KMS-11 (cell line): ENCODE measurements around the gene SERPINB6.
"Not testable (repeated sequence)": the region's sequence is repeated elsewhere in the genome, so short reads cannot be mapped to it uniquely, and the experiment has no call there.

Experiments
- H2AFZ ChIP-seq: fragments of 200-600 bp; sonication (generic); 2 replicates; pipeline ENCODE4 v1.6.1; 2016; ENCODE audit warnings: antibody characterized with exemption, mixed run types, low read depth
- H3K27ac ChIP-seq: fragments of 200-600 bp; sonication (generic); 2 replicates; pipeline ENCODE4 v1.6.1; 2016; ENCODE audit warnings: mild to moderate bottlenecking, mixed run types
- H3K27me3 ChIP-seq: fragments of 200-600 bp; sonication (generic); 2 replicates; pipeline ENCODE4 v1.6.1; 2017; ENCODE audit warnings: mild to moderate bottlenecking, low read depth, mixed run types, moderate library complexity; ENCODE audit not compliant: insufficient read depth
- H3K36me3 ChIP-seq: fragments of 200-600 bp; sonication (generic); 2 replicates; pipeline ENCODE4 v1.6.1; 2017; ENCODE audit warnings: mild to moderate bottlenecking, mixed run types; ENCODE audit not compliant: insufficient read depth
- H3K4me1 ChIP-seq: fragments of 200-600 bp; sonication (generic); 2 replicates; pipeline ENCODE4 v1.6.1; 2016; ENCODE audit warnings: mild to moderate bottlenecking, low read depth, mixed run types; ENCODE audit not compliant: poor library complexity, severe bottlenecking
- H3K4me2 ChIP-seq: fragments of 200-600 bp; sonication (generic); 2 replicates; pipeline ENCODE4 v1.7.0; 2016; ENCODE audit warnings: mild to moderate bottlenecking, mixed run types
- H3K4me3 ChIP-seq: fragments of 200-600 bp; sonication (generic); IDR thresholded peaks from 2 replicates; pipeline ENCODE4 v1.6.1; 2017; ENCODE audit warnings: low read depth, low read length, mixed read lengths; ENCODE audit not compliant: insufficient read depth
- H3K79me2 ChIP-seq: fragments of 200-600 bp; sonication (generic); 2 replicates; pipeline ENCODE4 v1.6.1; 2016; ENCODE audit warnings: low read depth, mixed run types; ENCODE audit not compliant: insufficient read depth
- H3K9ac ChIP-seq: fragments of 200-600 bp; sonication (generic); 2 replicates; pipeline ENCODE4 v1.6.1; 2016; ENCODE audit warnings: mild to moderate bottlenecking, mixed run types
- H4K20me1 ChIP-seq: fragments of 200-600 bp; sonication (generic); 2 replicates; pipeline ENCODE4 v1.6.1; 2016; ENCODE audit warnings: mild to moderate bottlenecking, mixed run types; ENCODE audit not compliant: insufficient read depth
- CTCF ChIP-seq: fragments of 200-600 bp; sonication (generic); conservative IDR thresholded peaks from 2 replicates; pipeline ENCODE4 v1.6.1; 2017; ENCODE audit warnings: low read depth, mild to moderate bottlenecking, antibody characterized with exemption, low read length, moderate library complexity, mixed read lengths

Gene SERPINB6

DNA sequence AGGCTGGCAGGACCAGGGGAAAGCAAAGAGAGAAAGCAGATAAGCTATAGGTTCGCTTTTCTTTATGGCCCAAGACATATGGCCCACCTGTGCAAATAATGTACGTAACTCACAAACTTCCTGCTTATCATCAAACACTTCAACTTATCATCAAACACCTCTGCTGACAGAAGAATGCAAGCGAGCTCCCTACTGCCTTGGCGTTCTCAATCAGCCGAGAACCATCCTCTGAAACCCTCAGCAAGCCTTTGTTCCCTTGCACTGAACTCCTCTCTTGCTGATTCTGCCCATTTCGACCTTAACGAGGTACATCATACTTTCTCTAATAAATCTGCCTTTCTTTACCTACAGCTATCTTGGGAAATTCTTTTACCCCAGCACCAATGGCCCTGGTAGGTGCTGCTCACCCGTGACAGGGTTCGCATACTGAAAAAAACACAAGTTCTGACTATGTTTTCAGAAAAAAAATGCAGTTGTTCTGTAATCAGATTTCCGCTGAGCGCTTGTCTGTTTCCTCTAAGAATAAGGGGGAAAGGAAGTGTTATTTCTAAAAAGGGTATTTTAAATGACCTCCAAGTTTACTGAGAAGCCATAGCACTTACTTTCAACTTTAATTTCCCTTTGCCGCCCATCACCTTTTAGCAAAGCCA lies 28.3 kb downstream of the SERPINB6 start:
- Histone ChIP-seq H3K79me2 (no peaks in the 10 kb centered on the region), H3K36me3 (no peaks in the 10 kb centered on the region), H3K4me2 (0 out of 2 replicates have a peak overlapping the region, but pooled peaks have one; percentile 14), H3K9ac (no peak overlapping the region), H3K4me1 (peaks cover 55% of the 10 kb centered on the region), H2AFZ (no peak overlapping the region), H3K27ac (no peak overlapping the region), H3K27me3 (peaks cover 71% of the 10 kb centered on the region), H4K20me1 (no peaks in the 10 kb centered on the region), H3K4me3 (no peak overlapping the region)
- TF ChIP-seq CTCF = no peak

DNA sequence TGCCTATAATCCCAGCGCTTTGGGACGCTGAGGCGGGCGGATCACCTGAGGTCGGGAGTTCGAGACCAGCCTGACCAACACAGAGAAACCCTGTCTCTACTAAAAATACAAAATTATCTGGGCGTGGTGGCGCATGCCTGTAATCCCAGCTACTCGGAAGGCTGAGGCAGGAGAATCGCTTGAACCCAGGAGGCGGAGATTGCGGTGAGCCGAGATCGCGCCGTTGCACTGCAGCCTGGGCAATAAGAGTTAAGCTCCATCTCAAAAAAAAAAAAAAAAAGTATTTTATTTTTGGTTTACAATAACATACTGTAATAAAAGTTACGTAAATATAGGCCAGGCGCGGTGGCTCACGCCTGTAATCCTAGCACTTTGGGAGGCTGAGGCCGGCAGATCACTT lies 29.3 kb downstream of the SERPINB6 start:
- not testable (repeated sequence) for H3K4me2 ChIP-seq, H2AFZ ChIP-seq, H3K4me3 ChIP-seq, H3K27ac ChIP-seq, H3K9ac ChIP-seq, H3K79me2 ChIP-seq, H4K20me1 ChIP-seq, H3K36me3 ChIP-seq
- Histone ChIP-seq H3K27me3 (peaks cover 71% of the 10 kb centered on the region), H3K4me1 (peaks cover 52% of the 10 kb centered on the region)

GRCh38 chr6:2940851-2941250 lies 30.5 kb downstream of the SERPINB6 start:
- Histone ChIP-seq H3K27ac (no peak overlapping the region), H3K4me3 (no peak overlapping the region), H3K4me2 (0 out of 2 replicates have a peak overlapping the region, but pooled peaks have one; percentile 22), H3K9ac (no peak overlapping the region), H3K4me1 (peaks cover 52% of the 10 kb centered on the region), H3K79me2 (no peaks in the 10 kb centered on the region), H3K27me3 (peaks cover 69% of the 10 kb centered on the region), H2AFZ (no peak overlapping the region), H4K20me1 (no peaks in the 10 kb centered on the region), H3K36me3 (no peaks in the 10 kb centered on the region)
- no peak for TF ChIP-seq CTCF

DNA sequence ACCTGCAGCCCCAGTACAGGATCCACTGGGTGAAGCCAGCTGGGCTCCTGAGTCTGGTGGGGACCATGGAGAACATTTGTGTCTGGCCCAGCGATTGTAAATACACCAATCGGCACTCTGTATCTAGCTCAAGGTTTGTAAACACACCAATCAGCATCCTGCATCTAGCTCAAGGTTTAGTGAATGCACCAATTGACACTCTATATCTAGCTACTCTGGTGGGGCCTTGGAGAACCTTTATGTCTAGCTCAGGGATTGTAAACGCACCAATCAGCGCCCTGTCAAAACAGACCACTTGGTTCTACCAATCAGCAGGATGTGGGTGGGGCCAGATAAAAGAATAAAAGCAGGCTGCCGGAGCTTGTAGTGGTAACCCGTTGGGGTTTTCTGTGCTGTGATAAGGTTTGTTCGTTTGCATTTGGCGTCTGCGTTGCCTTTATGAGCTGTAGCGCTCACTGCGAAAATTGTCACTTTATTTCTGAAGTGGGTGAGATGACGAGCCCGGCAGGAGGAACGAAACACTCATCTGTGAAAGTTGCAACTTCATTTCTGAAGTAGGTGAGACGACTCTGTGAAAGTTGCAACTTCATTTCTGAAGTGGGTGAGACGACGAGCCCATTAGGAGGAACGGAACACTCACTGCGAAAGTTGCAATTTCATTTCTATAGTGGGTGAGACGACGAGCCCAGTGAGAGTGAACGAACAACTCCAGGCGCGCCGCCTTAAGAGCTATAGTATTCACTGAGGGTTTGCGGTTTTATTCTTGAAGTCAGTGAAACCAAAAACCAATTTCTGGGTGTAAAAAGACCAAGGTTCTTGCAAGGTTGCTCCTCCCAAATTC lies 31.1 kb downstream of the SERPINB6 start:
- no peak overlapping the region for H3K9ac ChIP-seq
- H4K20me1 ChIP-seq = no peaks in the 10 kb centered on the region
- H3K79me2 ChIP-seq = no peaks in the 10 kb centered on the region
- peaks cover 65% of the 10 kb centered on the region for H3K27me3 ChIP-seq
- peaks cover 52% of the 10 kb centered on the region for H3K4me1 ChIP-seq
- H2AFZ ChIP-seq = no peak overlapping the region
- H3K36me3 ChIP-seq = no peaks in the 10 kb centered on the region
- no peak overlapping the region for H3K4me3 ChIP-seq
- peak overlapping the region; percentile 2; the same call in 1 of the 2 replicates for H3K27ac ChIP-seq
- H3K4me2 ChIP-seq = peak overlapping the region; percentile 22; the same call in 1 of the 2 replicates
- TF ChIP-seq CTCF = no peak
